ENCODE data around the gene VMP1. TPM values are rescaled to one million over a fixed set of nuclear protein-coding genes. Genes with fewer than 3 reads are reported as not detected.

Gene VMP1
- total and polyA plus RNA-seq, 2 of the 4 experiments (the other 2 are of a cell fraction) = 89.8 to 197 TPM

- TF ChIP-seq CHD1 (IDR thresholded peaks at IDR 0.05; ENCODE audit: low read depth, low read length) (peak; percentile 94; the same call in 1 of the 2 replicates), MXI1 (IDR thresholded peaks at IDR 0.05; ENCODE audit: borderline replicate concordance, low read depth, low read length) (no peak), MAZ (IDR thresholded peaks at IDR 0.05; ENCODE audit: borderline replicate concordance, low read depth, low read length) (no peak), CEBPB (IDR thresholded peaks at IDR 0.05; ENCODE audit: low read depth, low read length) (no peak)
Observed at GRCh38 chr17:59753522-59754467, 46.3 kb downstream of the VMP1 start (continued).

Data from IMR-90 (cell line).